Measurements from ENCODE around the gene ASIC1. TPM values are rescaled to one million over a fixed set of nuclear protein-coding genes. Genes with fewer than 3 reads are reported as not detected.

ASIC1 gene
- total and polyA plus RNA-seq, 2 experiments from 2014 or later = 0.76 to 1.5 TPM

- no peak overlapping the region for H3K4me3 ChIP-seq
- H3K9me2 ChIP-seq (ENCODE audit: insufficient read depth) = no peaks in the 10 kb centered on the region
- DNase-seq (ENCODE audit: low spot score) (no peak), ATAC-seq (no peak)
- no peak overlapping the region for H2AFZ ChIP-seq
- H3K27me3 ChIP-seq (ENCODE audit: insufficient read depth) = no peaks in the 10 kb centered on the region
- H3K79me2 ChIP-seq (replicated peaks; ENCODE audit: insufficient read depth) = peaks cover 32% of the 10 kb centered on the region
- no peaks in the 10 kb centered on the region; the same call in 1 of the 2 replicates for H4K20me1 ChIP-seq (replicated peaks; ENCODE audit: insufficient read depth)
- Mint-ChIP-seq H3K27me3 (ENCODE audit: insufficient read depth, low read depth, poor library complexity) (peaks cover 5% of the 10 kb centered on the region), H3K27ac (no peak overlapping the region), H3K9me3 (no peaks in the 10 kb centered on the region), H3K4me1 (peaks cover 5% of the 10 kb centered on the region; the same call in 2 of the 3 replicates), H3K36me3 (ENCODE audit: low read depth) (peaks cover 30% of the 10 kb centered on the region), H3K4me3 (no peak overlapping the region)
- H3F3A ChIP-seq (replicated peaks; ENCODE audit: low read depth) = no peaks in the 10 kb centered on the region
- H3K36me3 ChIP-seq (ENCODE audit: insufficient read depth) = peaks cover 10% of the 10 kb centered on the region; the same call in 1 of the 2 replicates
- H3K27ac ChIP-seq (ENCODE audit: low read depth) = no peak overlapping the region
- H3K4me1 ChIP-seq (ENCODE audit: insufficient read depth) = peaks cover 2% of the 10 kb centered on the region; the same call in 1 of the 2 replicates
- TF ChIP-seq STAT1 (IDR thresholded peaks at IDR 0.05; ENCODE audit: unreplicated experiment) = no peak
- no peak for TF ChIP-seq CREB1 (CRISPR knock-in tag; IDR thresholded peaks at IDR 0.05; ENCODE audit: low read depth)
- TF ChIP-seq EZH2 (IDR thresholded peaks at IDR 0.05; ENCODE audit: low read depth, unreplicated experiment) = no peak
- TF ChIP-seq, protein P1, sequence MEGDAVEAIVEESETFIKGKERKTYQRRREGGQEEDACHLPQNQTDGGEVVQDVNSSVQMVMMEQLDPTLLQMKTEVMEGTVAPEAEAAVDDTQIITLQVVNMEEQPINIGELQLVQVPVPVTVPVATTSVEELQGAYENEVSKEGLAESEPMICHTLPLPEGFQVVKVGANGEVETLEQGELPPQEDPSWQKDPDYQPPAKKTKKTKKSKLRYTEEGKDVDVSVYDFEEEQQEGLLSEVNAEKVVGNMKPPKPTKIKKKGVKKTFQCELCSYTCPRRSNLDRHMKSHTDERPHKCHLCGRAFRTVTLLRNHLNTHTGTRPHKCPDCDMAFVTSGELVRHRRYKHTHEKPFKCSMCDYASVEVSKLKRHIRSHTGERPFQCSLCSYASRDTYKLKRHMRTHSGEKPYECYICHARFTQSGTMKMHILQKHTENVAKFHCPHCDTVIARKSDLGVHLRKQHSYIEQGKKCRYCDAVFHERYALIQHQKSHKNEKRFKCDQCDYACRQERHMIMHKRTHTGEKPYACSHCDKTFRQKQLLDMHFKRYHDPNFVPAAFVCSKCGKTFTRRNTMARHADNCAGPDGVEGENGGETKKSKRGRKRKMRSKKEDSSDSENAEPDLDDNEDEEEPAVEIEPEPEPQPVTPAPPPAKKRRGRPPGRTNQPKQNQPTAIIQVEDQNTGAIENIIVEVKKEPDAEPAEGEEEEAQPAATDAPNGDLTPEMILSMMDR (conservative IDR thresholded peaks at IDR 0.05; ENCODE audit: low read depth in 2 of 2) = no peak
- no peak for TF ChIP-seq EZH2phosphoT487 (IDR thresholded peaks at IDR 0.05; ENCODE audit: unreplicated experiment)
- no peak for TF ChIP-seq NANOG (IDR thresholded peaks at IDR 0.05; ENCODE audit: borderline replicate concordance)
- no peak for TF ChIP-seq POLR2AphosphoS5 (IDR thresholded peaks at IDR 0.05; ENCODE audit: low read depth)
- TF ChIP-seq, protein P2, sequence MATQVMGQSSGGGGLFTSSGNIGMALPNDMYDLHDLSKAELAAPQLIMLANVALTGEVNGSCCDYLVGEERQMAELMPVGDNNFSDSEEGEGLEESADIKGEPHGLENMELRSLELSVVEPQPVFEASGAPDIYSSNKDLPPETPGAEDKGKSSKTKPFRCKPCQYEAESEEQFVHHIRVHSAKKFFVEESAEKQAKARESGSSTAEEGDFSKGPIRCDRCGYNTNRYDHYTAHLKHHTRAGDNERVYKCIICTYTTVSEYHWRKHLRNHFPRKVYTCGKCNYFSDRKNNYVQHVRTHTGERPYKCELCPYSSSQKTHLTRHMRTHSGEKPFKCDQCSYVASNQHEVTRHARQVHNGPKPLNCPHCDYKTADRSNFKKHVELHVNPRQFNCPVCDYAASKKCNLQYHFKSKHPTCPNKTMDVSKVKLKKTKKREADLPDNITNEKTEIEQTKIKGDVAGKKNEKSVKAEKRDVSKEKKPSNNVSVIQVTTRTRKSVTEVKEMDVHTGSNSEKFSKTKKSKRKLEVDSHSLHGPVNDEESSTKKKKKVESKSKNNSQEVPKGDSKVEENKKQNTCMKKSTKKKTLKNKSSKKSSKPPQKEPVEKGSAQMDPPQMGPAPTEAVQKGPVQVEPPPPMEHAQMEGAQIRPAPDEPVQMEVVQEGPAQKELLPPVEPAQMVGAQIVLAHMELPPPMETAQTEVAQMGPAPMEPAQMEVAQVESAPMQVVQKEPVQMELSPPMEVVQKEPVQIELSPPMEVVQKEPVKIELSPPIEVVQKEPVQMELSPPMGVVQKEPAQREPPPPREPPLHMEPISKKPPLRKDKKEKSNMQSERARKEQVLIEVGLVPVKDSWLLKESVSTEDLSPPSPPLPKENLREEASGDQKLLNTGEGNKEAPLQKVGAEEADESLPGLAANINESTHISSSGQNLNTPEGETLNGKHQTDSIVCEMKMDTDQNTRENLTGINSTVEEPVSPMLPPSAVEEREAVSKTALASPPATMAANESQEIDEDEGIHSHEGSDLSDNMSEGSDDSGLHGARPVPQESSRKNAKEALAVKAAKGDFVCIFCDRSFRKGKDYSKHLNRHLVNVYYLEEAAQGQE (IDR thresholded peaks at IDR 0.05; ENCODE audit: unreplicated experiment) = no peak
- TF ChIP-seq JUNB (IDR thresholded peaks at IDR 0.05; ENCODE audit: unreplicated experiment) = no peak
- TF ChIP-seq ZNF462 (CRISPR knock-in tag; IDR thresholded peaks at IDR 0.05) = no peak
- no peak for TF ChIP-seq ZNF331 (CRISPR knock-in tag; IDR thresholded peaks at IDR 0.05; ENCODE audit: low read depth)
- no peak for TF ChIP-seq ETS1 (IDR thresholded peaks at IDR 0.05)
- TF ChIP-seq ZNF114 (CRISPR knock-in tag; IDR thresholded peaks at IDR 0.05) = no peak
- no peak overlapping the region for H3K4me2 ChIP-seq
These were observed 43.8 kb upstream of the ASIC1 start for GRCh38 chr12:50013361-50014147.
